ENCODE measurements around the gene USP46.
A peak's percentile ranks its signal among the peaks of the same experiment; 100 is the strongest.

The USP46 gene

DNA sequence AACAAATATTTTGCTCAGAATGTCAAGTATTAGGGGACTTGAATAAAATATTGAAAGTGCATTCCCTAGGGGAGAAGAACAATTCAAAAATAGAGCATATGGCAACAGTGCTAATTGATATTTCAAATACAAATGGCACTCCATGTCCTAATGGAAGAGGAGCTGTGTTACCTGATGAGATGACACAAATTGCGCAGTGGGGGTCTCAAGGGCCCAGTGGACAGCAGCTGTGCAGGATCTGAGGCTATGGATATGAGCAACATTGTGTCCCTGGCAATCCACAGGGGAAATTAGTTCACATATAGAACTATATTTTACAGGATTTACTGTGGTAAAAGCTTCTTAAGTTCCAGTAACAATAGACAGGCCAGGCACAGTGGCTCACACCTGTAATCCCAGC lies 17.4 kb upstream of the USP46 start:
- H3K27ac ChIP-seq (ENCODE audit: low read depth, low read length), result no peak overlapping the region

DNA sequence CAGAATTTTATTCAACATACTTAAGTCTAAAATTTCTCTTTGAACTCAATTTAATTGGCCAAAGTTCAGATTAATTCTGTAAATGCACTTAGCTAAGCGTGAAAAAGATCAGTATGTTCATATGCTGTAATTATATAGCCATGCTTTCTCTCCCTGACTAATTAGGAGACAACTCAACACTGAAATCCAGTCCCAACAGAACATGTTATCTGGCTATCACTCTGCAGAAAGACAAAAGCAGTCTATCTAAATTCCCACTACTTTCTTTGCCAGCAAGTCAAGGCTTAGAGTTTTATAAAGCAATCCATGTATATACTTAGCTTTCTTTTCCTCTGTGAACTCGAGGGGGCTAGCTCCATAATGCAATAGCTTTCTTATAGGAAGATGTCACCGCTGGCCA lies 16.0 kb upstream of the USP46 start:
- Histone ChIP-seq H2AFZ (ENCODE audit: low read length, unreplicated experiment) (no peak overlapping the region), H3K27me3 (ENCODE audit: insufficient read depth, low read length) (no peaks in the 10 kb centered on the region), H3K4me1 (ENCODE audit: control insufficient read depth, insufficient read depth, low read length, unreplicated experiment) (no peaks in the 10 kb centered on the region), H3K27ac (ENCODE audit: low read depth, low read length) (no peak overlapping the region), H3K4me3 (ENCODE audit: low read depth, low read length) (no peak overlapping the region), H3K36me3 (ENCODE audit: insufficient read depth, low read length) (no peaks in the 10 kb centered on the region), H3K79me2 (ENCODE audit: control insufficient read depth, insufficient read depth, low read length, unreplicated experiment) (no peaks in the 10 kb centered on the region)

More for the DNA sequence above, 17.4 kb upstream of the USP46 start:
- Histone ChIP-seq H3K4me3 (ENCODE audit: low read depth, low read length) (no peak overlapping the region), H3K79me2 (ENCODE audit: control insufficient read depth, insufficient read depth, low read length, unreplicated experiment) (no peaks in the 10 kb centered on the region), H2AFZ (ENCODE audit: low read length, unreplicated experiment) (no peak overlapping the region), H3K36me3 (ENCODE audit: insufficient read depth, low read length) (no peaks in the 10 kb centered on the region), H3K27me3 (ENCODE audit: insufficient read depth, low read length) (no peaks in the 10 kb centered on the region), H3K4me1 (ENCODE audit: control insufficient read depth, insufficient read depth, low read length, unreplicated experiment) (no peaks in the 10 kb centered on the region)

- H2AFZ ChIP-seq (ENCODE audit: low read length, unreplicated experiment), result no peak overlapping the region
- H3K4me1 ChIP-seq (ENCODE audit: control insufficient read depth, insufficient read depth, low read length, unreplicated experiment), result no peaks in the 10 kb centered on the region
- no peaks in the 10 kb centered on the region for H3K36me3 ChIP-seq (ENCODE audit: insufficient read depth, low read length)
These were observed 11.6 kb upstream of the USP46 start for GRCh38 chr4:52670739-52671138.

DNA sequence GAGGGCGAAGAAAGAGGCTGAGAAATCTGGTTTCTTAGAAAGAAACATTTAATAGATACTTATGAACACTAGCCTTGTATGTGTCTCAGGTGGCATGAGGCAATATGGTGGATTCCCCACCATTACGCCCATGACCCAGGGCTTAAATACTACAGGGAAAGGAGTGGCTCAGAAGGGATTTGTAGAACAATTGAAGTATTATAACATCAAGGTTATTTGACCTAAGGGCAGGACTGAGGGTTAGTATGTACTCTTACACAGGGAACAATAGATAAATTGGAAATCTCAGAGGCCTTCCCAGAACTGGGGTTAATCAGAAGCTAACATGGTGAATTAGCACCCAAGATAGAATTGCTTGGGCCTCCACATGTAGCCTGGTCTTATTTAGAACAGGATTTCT lies 11.0 kb upstream of the USP46 start:
- Histone ChIP-seq H3K36me3 (ENCODE audit: insufficient read depth, low read length) (no peaks in the 10 kb centered on the region), H3K4me3 (ENCODE audit: low read depth, low read length) (no peak overlapping the region)

More at GRCh38 chr4:52670739-52671138, 11.6 kb upstream of the USP46 start:
- H3K27ac ChIP-seq (ENCODE audit: low read depth, low read length), result no peak overlapping the region
- H3K79me2 ChIP-seq (ENCODE audit: control insufficient read depth, insufficient read depth, low read length, unreplicated experiment), result no peaks in the 10 kb centered on the region
- no peak overlapping the region for H3K4me3 ChIP-seq (ENCODE audit: low read depth, low read length)
- H3K27me3 ChIP-seq (ENCODE audit: insufficient read depth, low read length), result peaks cover 11% of the 10 kb centered on the region

DNA sequence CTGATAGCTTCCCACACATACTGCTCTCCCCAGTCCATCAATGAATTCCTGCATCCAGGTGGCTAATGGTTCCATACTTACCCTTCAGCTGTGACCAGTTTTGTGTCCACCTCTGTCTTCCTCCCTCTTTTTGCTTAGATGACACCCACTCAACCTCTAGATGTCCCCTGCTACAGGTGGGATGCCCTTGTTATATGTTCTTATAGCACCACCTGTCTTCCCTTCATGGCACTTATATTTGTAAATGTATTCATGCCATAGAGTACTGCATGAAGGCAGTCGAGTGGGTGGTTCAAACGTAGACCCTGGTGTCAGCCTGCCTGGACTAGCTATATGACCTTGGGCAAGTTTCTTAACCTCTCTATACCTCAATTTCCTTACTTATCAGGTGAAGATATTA lies 6.5 kb upstream of the USP46 start:
- Histone ChIP-seq H3K27me3 (ENCODE audit: insufficient read depth, low read length) (peaks cover 11% of the 10 kb centered on the region), H3K27ac (ENCODE audit: low read depth, low read length) (no peak overlapping the region), H3K79me2 (ENCODE audit: control insufficient read depth, insufficient read depth, low read length, unreplicated experiment) (no peaks in the 10 kb centered on the region), H3K4me3 (ENCODE audit: low read depth, low read length) (no peak overlapping the region), H3K4me1 (ENCODE audit: control insufficient read depth, insufficient read depth, low read length, unreplicated experiment) (no peaks in the 10 kb centered on the region), H2AFZ (ENCODE audit: low read length, unreplicated experiment) (no peak overlapping the region), H3K36me3 (ENCODE audit: insufficient read depth, low read length) (peaks cover 6% of the 10 kb centered on the region; the same call in 1 of the 2 replicates)

More for the DNA sequence above, 11.0 kb upstream of the USP46 start:
- peaks cover 11% of the 10 kb centered on the region for H3K27me3 ChIP-seq (ENCODE audit: insufficient read depth, low read length)
- H3K27ac ChIP-seq (ENCODE audit: low read depth, low read length), result no peak overlapping the region
- no peak overlapping the region for H2AFZ ChIP-seq (ENCODE audit: low read length, unreplicated experiment)
- H3K4me1 ChIP-seq (ENCODE audit: control insufficient read depth, insufficient read depth, low read length, unreplicated experiment), result no peaks in the 10 kb centered on the region
- no peaks in the 10 kb centered on the region for H3K79me2 ChIP-seq (ENCODE audit: control insufficient read depth, insufficient read depth, low read length, unreplicated experiment)

- Histone ChIP-seq H3K36me3 (ENCODE audit: insufficient read depth, low read length) (peaks cover 6% of the 10 kb centered on the region; the same call in 1 of the 2 replicates), H3K4me1 (ENCODE audit: control insufficient read depth, insufficient read depth, low read length, unreplicated experiment) (no peaks in the 10 kb centered on the region), H3K4me3 (ENCODE audit: low read depth, low read length) (no peak overlapping the region), H3K79me2 (ENCODE audit: control insufficient read depth, insufficient read depth, low read length, unreplicated experiment) (no peaks in the 10 kb centered on the region), H3K27me3 (ENCODE audit: insufficient read depth, low read length) (peaks cover 11% of the 10 kb centered on the region), H3K27ac (ENCODE audit: low read depth, low read length) (no peak overlapping the region), H2AFZ (ENCODE audit: low read length, unreplicated experiment) (no peak overlapping the region)
These were observed 5.4 kb upstream of the USP46 start for GRCh38 chr4:52664479-52664878.

GRCh38 chr4:52661966-52662690 lies 3.0 kb upstream of the USP46 start:
- Histone ChIP-seq H2AFZ (ENCODE audit: low read length, unreplicated experiment) (no peak overlapping the region), H3K27ac (ENCODE audit: low read depth, low read length) (no peak overlapping the region), H3K36me3 (ENCODE audit: insufficient read depth, low read length) (peaks cover 6% of the 10 kb centered on the region; the same call in 1 of the 2 replicates), H3K27me3 (ENCODE audit: insufficient read depth, low read length) (0 out of 2 replicates have a peak, but pooled peaks cover under 1% of the 10 kb centered on the region), H3K4me3 (ENCODE audit: low read depth, low read length) (no peak overlapping the region), H3K79me2 (ENCODE audit: control insufficient read depth, insufficient read depth, low read length, unreplicated experiment) (peaks cover 10% of the 10 kb centered on the region), H3K4me1 (ENCODE audit: control insufficient read depth, insufficient read depth, low read length, unreplicated experiment) (peaks cover 8% of the 10 kb centered on the region)

DNA sequence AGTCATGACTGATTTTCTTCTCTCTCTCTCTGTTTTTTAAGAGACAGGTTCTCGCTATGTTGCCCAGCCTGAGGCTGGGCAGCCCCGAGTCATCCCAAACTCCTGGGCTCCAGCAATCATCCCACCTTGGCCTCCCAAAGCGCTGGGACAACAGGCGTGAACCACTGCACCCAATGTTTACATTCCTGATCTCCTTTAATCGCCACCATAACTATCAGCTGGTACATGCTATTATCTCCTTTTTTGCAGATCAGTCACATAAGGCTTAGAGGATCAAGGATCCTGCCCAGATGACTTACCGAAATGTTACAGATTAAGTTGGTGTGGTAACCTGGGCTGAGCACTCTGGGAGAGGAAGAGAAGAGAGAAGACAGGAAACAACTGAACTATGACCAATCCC lies 1.5 kb upstream of the USP46 start:
- peak overlapping the region; percentile 97 for H3K4me3 ChIP-seq (ENCODE audit: low read depth, low read length)
- H3K27me3 ChIP-seq (ENCODE audit: insufficient read depth, low read length), result no peaks in the 10 kb centered on the region

DNA sequence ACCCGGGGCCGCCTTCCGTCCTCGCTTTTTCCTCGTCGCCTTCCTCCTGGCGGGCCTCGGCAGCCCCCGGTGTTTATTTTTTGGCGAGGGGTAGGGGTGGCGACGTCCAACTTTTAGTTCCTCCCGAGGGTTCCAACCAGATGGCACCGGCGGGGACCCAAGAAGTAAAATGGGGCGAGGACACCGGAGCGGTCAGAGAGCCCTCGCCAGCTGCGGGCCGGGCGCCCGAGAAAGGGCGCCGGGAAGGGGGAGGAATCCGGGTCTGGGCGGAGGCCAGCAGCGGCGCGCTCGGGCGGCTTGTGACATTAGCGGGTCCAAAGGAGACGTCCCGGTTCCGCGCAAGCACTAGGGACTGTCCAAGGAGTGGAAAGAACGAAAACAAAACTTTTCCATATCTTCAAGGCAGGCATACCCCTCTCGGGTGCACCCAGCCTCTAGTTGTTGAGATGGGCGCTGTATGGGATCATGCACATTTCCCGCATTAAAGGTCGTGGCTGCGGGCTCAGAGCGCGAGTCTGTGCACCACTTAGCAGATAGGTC lies 691 bp upstream of the USP46 start:
- H3K27ac ChIP-seq (ENCODE audit: low read depth, low read length), result peak overlapping the region; percentile 58; the same call in 1 of the 2 replicates
- H3K36me3 ChIP-seq (ENCODE audit: insufficient read depth, low read length), result peaks cover 6% of the 10 kb centered on the region; the same call in 1 of the 2 replicates
- H3K4me1 ChIP-seq (ENCODE audit: control insufficient read depth, insufficient read depth, low read length, unreplicated experiment), result peaks cover 8% of the 10 kb centered on the region
- peak overlapping the region; percentile 97 for H3K4me3 ChIP-seq (ENCODE audit: low read depth, low read length)
- H3K79me2 ChIP-seq (ENCODE audit: control insufficient read depth, insufficient read depth, low read length, unreplicated experiment), result peaks cover 19% of the 10 kb centered on the region
- H3K27me3 ChIP-seq (ENCODE audit: insufficient read depth, low read length), result no peaks in the 10 kb centered on the region
- peak overlapping the region; percentile 86 for H2AFZ ChIP-seq (ENCODE audit: low read length, unreplicated experiment)

More for the DNA sequence above, 1.5 kb upstream of the USP46 start:
- Histone ChIP-seq H3K79me2 (ENCODE audit: control insufficient read depth, insufficient read depth, low read length, unreplicated experiment) (peaks cover 19% of the 10 kb centered on the region), H3K4me1 (ENCODE audit: control insufficient read depth, insufficient read depth, low read length, unreplicated experiment) (peaks cover 8% of the 10 kb centered on the region), H2AFZ (ENCODE audit: low read length, unreplicated experiment) (no peak overlapping the region), H3K27ac (ENCODE audit: low read depth, low read length) (no peak overlapping the region), H3K36me3 (ENCODE audit: insufficient read depth, low read length) (peaks cover 6% of the 10 kb centered on the region; the same call in 1 of the 2 replicates)

- H3K4me1 ChIP-seq (ENCODE audit: control insufficient read depth, insufficient read depth, low read length, unreplicated experiment), result peaks cover 8% of the 10 kb centered on the region
- H3K79me2 ChIP-seq (ENCODE audit: control insufficient read depth, insufficient read depth, low read length, unreplicated experiment), result peaks cover 19% of the 10 kb centered on the region
These were observed 480 bp downstream of the USP46 start for GRCh38 chr4:52658641-52659000.

More at GRCh38 chr4:52658641-52659000, 480 bp downstream of the USP46 start:
- peaks cover 6% of the 10 kb centered on the region; the same call in 1 of the 2 replicates for H3K36me3 ChIP-seq (ENCODE audit: insufficient read depth, low read length)
- H3K27me3 ChIP-seq (ENCODE audit: insufficient read depth, low read length), result no peaks in the 10 kb centered on the region
- H3K4me3 ChIP-seq (ENCODE audit: low read depth, low read length), result peak overlapping the region; percentile 97
- peak overlapping the region; percentile 96 for H2AFZ ChIP-seq (ENCODE audit: low read length, unreplicated experiment)
- peak overlapping the region; percentile 36; the same call in 1 of the 2 replicates for H3K27ac ChIP-seq (ENCODE audit: low read depth, low read length)
